GM12878 (cell line): ENCODE results near the gene STAT5B. TPM values are rescaled to one million over a fixed set of nuclear protein-coding genes. Genes with fewer than 3 reads are reported as not detected.

Source experiments
- BMI1 ChIP-seq: fragments of 450-650 bp; IDR thresholded peaks from 2 replicates; pipeline ENCODE4 v1.6.1; 2016; ENCODE audit warnings: mild to moderate bottlenecking, moderate library complexity, borderline replicate concordance
- CBX3 ChIP-seq: fragments of 200-600 bp; sonication (generic); IDR thresholded peaks from 2 replicates; pipeline ENCODE4 v1.6.1; 2016; ENCODE audit warnings: low read depth, borderline replicate concordance
- EGR1 ChIP-seq, 2 experiments: IDR thresholded peaks; 1 replicate in 1 of 2; 2 replicates in 1 of 2; pipeline ENCODE4 v1.6.1; 2011 to 2012; ENCODE audit warnings: low read depth in 2 of 2, low read length in 2 of 2, borderline replicate concordance in 1 of 2, mild to moderate bottlenecking in 1 of 2, moderate library complexity in 1 of 2
- ETV6 ChIP-seq, 2 experiments: fragments of 450-650 bp in 1 of 2; IDR thresholded peaks in 1 of 2; conservative IDR thresholded peaks in 1 of 2; 2 replicates each; pipeline ENCODE4 v1.6.1; 2014; ENCODE audit warnings: antibody characterized with exemption in 1 of 2, borderline replicate concordance in 1 of 2, low read depth in 1 of 2, mild to moderate bottlenecking in 1 of 2, moderate library complexity in 1 of 2
- FOXK2 ChIP-seq: fragments of 450-650 bp; IDR thresholded peaks from 2 replicates; pipeline ENCODE4 v1.6.1; 2017; ENCODE audit warnings: mild to moderate bottlenecking, moderate library complexity
- HDAC6 ChIP-seq: fragments of 200-600 bp; sonication (generic); IDR thresholded peaks from one replicate; pipeline ENCODE4 v1.8.0; 2017; ENCODE audit warnings: antibody characterized with exemption; ENCODE audit not compliant: unreplicated experiment
- RELA ChIP-seq: fragments of 450-650 bp; IDR thresholded peaks from 2 replicates; pipeline ENCODE4 v1.8.0; 2014; ENCODE audit warnings: borderline replicate concordance; ENCODE audit not compliant: partially characterized antibody
- TCF12 ChIP-seq: IDR thresholded peaks from 2 replicates; pipeline ENCODE4 v1.6.1; 2011; ENCODE audit warnings: low read depth, mild to moderate bottlenecking, low read length
- TCF3 ChIP-seq: IDR thresholded peaks from 2 replicates; pipeline ENCODE4 v1.6.1; 2012; ENCODE audit warnings: low read depth, mild to moderate bottlenecking, low read length, borderline replicate concordance; ENCODE audit not compliant: insufficient read depth
- polyA plus RNA-seq, 11 experiments: library from polyadenylated mRNA; depleted of rRNA in 4 of 11; unstranded in 6 of 11; stranded (reverse) in 5 of 11; fragments of >200 nt; fragmentation: Nextera tagmentation in 4 of 11; fragmentation: Illumina TruSeq in 1 of 11; extraction: Ambion mirVana in 4 of 11; extraction: Trizol in 1 of 11; gene quantifications; 1 replicate in 1 of 11; 2 replicates in 10 of 11; pipeline versions ENCODE4 v1.2.1 to v1.2.3, GENCODE V29; 2011 to 2016; ENCODE audit warnings: inconsistent platforms in 2 of 11, missing spikeins in 2 of 11, low read depth in 1 of 11
- total RNA-seq, 4 experiments: library from RNA; depleted of rRNA in 3 of 4; stranded (reverse); fragments of >200 nt in 3 of 4; fragmentation: Illumina TruSeq in 1 of 4; extraction: Trizol in 1 of 4; gene quantifications; 2 replicates each; pipeline versions ENCODE4 v1.2.1 to v1.2.3, GENCODE V29; 2013 to 2021
- TF ChIP-seq, protein P1 (sequence below): fragments of 450-650 bp; IDR thresholded peaks from 2 replicates; pipeline ENCODE4 v1.6.1; 2018; ENCODE audit warnings: borderline replicate concordance, mild to moderate bottlenecking; ENCODE audit not compliant: partially characterized antibody
- TF ChIP-seq, protein P2 (sequence below): fragments of 450-650 bp; IDR thresholded peaks from 2 replicates; pipeline ENCODE4 v1.6.1; 2017; ENCODE audit warnings: mild to moderate bottlenecking, moderate library complexity

The STAT5B gene
- total and polyA plus RNA-seq, 10 of the 15 experiments (the other 5 are each of a cell fraction or from before 2014, with no cell fraction given), result 11.0 to 69.6 (median 46.7) TPM

DNA sequence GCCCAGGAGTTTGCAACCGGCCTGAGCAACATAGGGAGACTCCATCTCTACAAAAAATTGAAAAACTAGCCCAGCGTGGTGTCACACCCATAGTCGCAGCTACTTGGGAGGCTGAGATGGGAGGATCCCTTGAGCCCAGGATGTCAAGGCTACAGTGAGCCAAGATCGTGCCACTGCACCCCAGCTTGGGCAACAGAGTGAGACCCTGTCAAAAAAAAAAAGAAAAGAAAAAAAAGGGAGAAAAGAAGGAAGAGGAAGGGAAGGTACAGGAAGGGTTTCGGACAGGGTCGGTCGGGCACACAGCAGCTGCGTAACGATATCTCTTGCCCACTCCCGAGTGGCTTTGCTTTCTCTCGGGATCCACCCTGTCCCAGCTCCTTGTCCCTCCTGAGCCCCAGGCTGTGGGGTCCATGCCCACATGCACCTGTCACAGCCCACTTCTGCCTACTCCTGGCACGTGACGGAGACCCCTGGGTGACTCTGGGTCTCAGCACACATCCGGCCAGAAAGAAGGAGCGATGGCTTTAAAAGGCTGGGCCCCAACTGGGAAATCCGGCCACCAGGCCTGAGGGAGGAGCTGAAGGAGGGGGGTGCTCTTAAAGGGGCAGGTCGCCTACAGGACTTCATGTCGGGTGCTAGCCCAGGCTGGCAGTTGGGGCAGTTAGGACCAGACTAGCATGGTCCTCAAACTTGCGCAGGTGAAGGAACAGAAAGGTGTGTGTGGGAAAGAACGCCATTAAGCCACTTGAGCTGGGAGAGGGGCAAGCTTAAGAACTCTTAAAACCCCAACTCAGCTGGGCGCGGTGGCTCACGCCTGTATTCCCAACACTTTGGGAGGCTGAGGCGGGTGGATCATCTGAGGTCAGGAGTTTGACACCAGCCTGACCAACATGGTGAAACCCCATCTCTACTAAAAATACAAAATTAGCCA lies 82.0 kb downstream of the STAT5B start, which contains the start of gene GHDC (continued):
- TF ChIP-seq, protein P1, sequence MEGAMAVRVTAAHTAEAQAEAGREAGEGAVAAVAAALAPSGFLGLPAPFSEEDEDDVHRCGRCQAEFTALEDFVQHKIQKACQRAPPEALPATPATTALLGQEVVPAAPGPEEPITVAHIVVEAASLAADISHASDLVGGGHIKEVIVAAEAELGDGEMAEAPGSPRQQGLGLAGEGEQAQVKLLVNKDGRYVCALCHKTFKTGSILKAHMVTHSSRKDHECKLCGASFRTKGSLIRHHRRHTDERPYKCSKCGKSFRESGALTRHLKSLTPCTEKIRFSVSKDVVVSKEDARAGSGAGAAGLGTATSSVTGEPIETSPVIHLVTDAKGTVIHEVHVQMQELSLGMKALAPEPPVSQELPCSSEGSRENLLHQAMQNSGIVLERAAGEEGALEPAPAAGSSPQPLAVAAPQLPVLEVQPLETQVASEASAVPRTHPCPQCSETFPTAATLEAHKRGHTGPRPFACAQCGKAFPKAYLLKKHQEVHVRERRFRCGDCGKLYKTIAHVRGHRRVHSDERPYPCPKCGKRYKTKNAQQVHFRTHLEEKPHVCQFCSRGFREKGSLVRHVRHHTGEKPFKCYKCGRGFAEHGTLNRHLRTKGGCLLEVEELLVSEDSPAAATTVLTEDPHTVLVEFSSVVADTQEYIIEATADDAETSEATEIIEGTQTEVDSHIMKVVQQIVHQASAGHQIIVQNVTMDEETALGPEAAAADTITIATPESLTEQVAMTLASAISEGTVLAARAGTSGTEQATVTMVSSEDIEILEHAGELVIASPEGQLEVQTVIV, result peak; percentile 95
- no peak for TF ChIP-seq EGR1 (IDR thresholded peaks at IDR 0.05; ENCODE audit: borderline replicate concordance in 1 of 2, low read depth in 2 of 2, low read length in 2 of 2)
- no peak for TF ChIP-seq ETV6 (conservative IDR thresholded peaks at IDR 0.05 in 1 of 2, IDR thresholded peaks at IDR 0.05 in 1 of 2; ENCODE audit: borderline replicate concordance in 1 of 2, low read depth in 1 of 2)
- TF ChIP-seq TCF12, result no peak
- TF ChIP-seq BMI1, result no peak
- no peak for TF ChIP-seq TCF3
- TF ChIP-seq CBX3, result no peak
- TF ChIP-seq RELA, result peak; percentile 67
- TF ChIP-seq, protein P2, sequence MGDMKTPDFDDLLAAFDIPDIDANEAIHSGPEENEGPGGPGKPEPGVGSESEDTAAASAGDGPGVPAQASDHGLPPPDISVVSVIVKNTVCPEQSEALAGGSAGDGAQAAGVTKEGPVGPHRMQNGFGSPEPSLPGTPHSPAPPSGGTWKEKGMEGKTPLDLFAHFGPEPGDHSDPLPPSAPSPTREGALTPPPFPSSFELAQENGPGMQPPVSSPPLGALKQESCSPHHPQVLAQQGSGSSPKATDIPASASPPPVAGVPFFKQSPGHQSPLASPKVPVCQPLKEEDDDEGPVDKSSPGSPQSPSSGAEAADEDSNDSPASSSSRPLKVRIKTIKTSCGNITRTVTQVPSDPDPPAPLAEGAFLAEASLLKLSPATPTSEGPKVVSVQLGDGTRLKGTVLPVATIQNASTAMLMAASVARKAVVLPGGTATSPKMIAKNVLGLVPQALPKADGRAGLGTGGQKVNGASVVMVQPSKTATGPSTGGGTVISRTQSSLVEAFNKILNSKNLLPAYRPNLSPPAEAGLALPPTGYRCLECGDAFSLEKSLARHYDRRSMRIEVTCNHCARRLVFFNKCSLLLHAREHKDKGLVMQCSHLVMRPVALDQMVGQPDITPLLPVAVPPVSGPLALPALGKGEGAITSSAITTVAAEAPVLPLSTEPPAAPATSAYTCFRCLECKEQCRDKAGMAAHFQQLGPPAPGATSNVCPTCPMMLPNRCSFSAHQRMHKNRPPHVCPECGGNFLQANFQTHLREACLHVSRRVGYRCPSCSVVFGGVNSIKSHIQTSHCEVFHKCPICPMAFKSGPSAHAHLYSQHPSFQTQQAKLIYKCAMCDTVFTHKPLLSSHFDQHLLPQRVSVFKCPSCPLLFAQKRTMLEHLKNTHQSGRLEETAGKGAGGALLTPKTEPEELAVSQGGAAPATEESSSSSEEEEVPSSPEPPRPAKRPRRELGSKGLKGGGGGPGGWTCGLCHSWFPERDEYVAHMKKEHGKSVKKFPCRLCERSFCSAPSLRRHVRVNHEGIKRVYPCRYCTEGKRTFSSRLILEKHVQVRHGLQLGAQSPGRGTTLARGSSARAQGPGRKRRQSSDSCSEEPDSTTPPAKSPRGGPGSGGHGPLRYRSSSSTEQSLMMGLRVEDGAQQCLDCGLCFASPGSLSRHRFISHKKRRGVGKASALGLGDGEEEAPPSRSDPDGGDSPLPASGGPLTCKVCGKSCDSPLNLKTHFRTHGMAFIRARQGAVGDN, result peak; percentile 53; the same call in 1 of the 2 replicates
- TF ChIP-seq HDAC6, result no peak
- no peak for TF ChIP-seq FOXK2
